Astrocyte (in vitro differentiated cells and primary cell): ENCODE data around the gene CNFN. TPM values are rescaled to one million over a fixed set of nuclear protein-coding genes. Genes with fewer than 3 reads are reported as not detected.

Source experiments
- DNase-seq: peaks from one replicate; pipeline ENCODE4 v3.0.0-alpha.2; 2010; ENCODE audit warnings: low read depth
- FAIRE-seq: peaks from 2 replicates; lab custom pipeline; 2011; peaks lifted over from hg19 to GRCh38; lab: Jason Lieb, UNC
- H2AFZ ChIP-seq: 2 replicates; pipeline ENCODE4 v1.6.0; 2012; ENCODE audit warnings: low read depth, low read length, inconsistent platforms
- H3K27ac ChIP-seq: 2 replicates; pipeline ENCODE4 v1.5.1; 2011; ENCODE audit warnings: low read depth, low read length, inconsistent platforms
- H3K27me3 ChIP-seq: 2 replicates; pipeline ENCODE4 v1.6.0; 2011; ENCODE audit warnings: low read length, inconsistent platforms; ENCODE audit not compliant: insufficient read depth
- H3K36me3 ChIP-seq: 2 replicates; pipeline ENCODE4 v1.5.1; 2011; ENCODE audit warnings: low read length, inconsistent platforms; ENCODE audit not compliant: insufficient read depth
- H3K4me1 ChIP-seq: 2 replicates; pipeline ENCODE4 v1.5.1; 2011; ENCODE audit warnings: low read length, inconsistent platforms; ENCODE audit not compliant: insufficient read depth
- H3K4me2 ChIP-seq: 2 replicates; pipeline ENCODE4 v1.6.0; 2012; ENCODE audit warnings: low read length, inconsistent platforms
- H3K4me3 ChIP-seq: 2 replicates; pipeline ENCODE4 v1.5.1; 2011; ENCODE audit warnings: low read depth, mild to moderate bottlenecking, low read length, inconsistent platforms; ENCODE audit not compliant: insufficient read depth
- H3K79me2 ChIP-seq: 2 replicates; pipeline ENCODE4 v1.6.0; 2012; ENCODE audit warnings: mild to moderate bottlenecking, low read length, inconsistent platforms; ENCODE audit not compliant: insufficient read depth
- H3K9ac ChIP-seq: 2 replicates; pipeline ENCODE4 v1.6.0; 2012; ENCODE audit warnings: mild to moderate bottlenecking, low read length, inconsistent platforms
- H3K9me3 ChIP-seq: 2 replicates; pipeline ENCODE4 v1.5.1; 2012; ENCODE audit warnings: low read depth, mild to moderate bottlenecking, low read length, inconsistent platforms; ENCODE audit not compliant: insufficient read depth
- H4K20me1 ChIP-seq: 2 replicates; pipeline ENCODE4 v1.6.0; 2012; ENCODE audit warnings: low read length, inconsistent platforms; ENCODE audit not compliant: insufficient read depth
- H3K27ac Mint-ChIP-seq: one replicate; pipeline ENCODE4 v1.8.0; 2021; ENCODE audit warnings: mild to moderate bottlenecking, mixed read lengths; ENCODE audit not compliant: unreplicated experiment
- H3K27me3 Mint-ChIP-seq: one replicate; pipeline ENCODE4 v1.8.0; 2021; ENCODE audit warnings: low read depth, mixed read lengths; ENCODE audit not compliant: unreplicated experiment
- H3K36me3 Mint-ChIP-seq: one replicate; pipeline ENCODE4 v1.8.0; 2021; ENCODE audit warnings: low read depth, mixed read lengths; ENCODE audit not compliant: unreplicated experiment
- H3K4me1 Mint-ChIP-seq: one replicate; pipeline ENCODE4 v1.8.0; 2021; ENCODE audit warnings: low read depth, mixed read lengths; ENCODE audit not compliant: unreplicated experiment
- H3K4me3 Mint-ChIP-seq: one replicate; pipeline ENCODE4 v1.8.0; 2021; ENCODE audit warnings: mild to moderate bottlenecking, moderate library complexity, mixed read lengths; ENCODE audit not compliant: unreplicated experiment
- H3K9me3 Mint-ChIP-seq: one replicate; pipeline ENCODE4 v1.8.0; 2021; ENCODE audit warnings: mild to moderate bottlenecking, mixed read lengths; ENCODE audit not compliant: unreplicated experiment
- EZH2 ChIP-seq: IDR thresholded peaks from 2 replicates; pipeline ENCODE4 v1.6.1; 2012; ENCODE audit warnings: mild to moderate bottlenecking, low read length, inconsistent platforms; ENCODE audit not compliant: insufficient read depth
- total RNA-seq: library from RNA; stranded (reverse); gene quantifications from 2 replicates; pipeline ENCODE4 v1.2.1, GENCODE V29; 2021
- TF ChIP-seq, protein P1 (sequence below): IDR thresholded peaks from 2 replicates; pipeline ENCODE4 v1.5.1; 2011; ENCODE audit warnings: low read depth, mild to moderate bottlenecking, inconsistent platforms, low read length, moderate library complexity; ENCODE audit not compliant: insufficient read depth

The CNFN gene
- total RNA-seq, 1 donor from 2014 or later, result 0.61 TPM

- Histone ChIP-seq H3K79me2 (no peaks in the 10 kb centered on the region), H3K27me3 (peaks cover 12% of the 10 kb centered on the region), H3K9ac (peak overlapping the region; percentile 41), H2AFZ (peak overlapping the region; percentile 82), H3K36me3 (no peaks in the 10 kb centered on the region), H3K9me3 (no peaks in the 10 kb centered on the region), H3K4me1 (no peaks in the 10 kb centered on the region), H4K20me1 (no peaks in the 10 kb centered on the region), H3K4me2 (peak overlapping the region; percentile 84), H3K27ac (no peak overlapping the region), H3K4me3 (peak overlapping the region; percentile 47)
- FAIRE-seq (no peak), DNase-seq (peak; percentile 24)
- Mint-ChIP-seq H3K9me3 (peaks cover 2% of the 10 kb centered on the region), H3K36me3 (no peaks in the 10 kb centered on the region), H3K27ac (peak overlapping the region; percentile 62), H3K27me3 (peaks cover 32% of the 10 kb centered on the region), H3K4me1 (no peaks in the 10 kb centered on the region), H3K4me3 (peak overlapping the region; percentile 71)
- no peak for TF ChIP-seq EZH2
- TF ChIP-seq, protein P1, sequence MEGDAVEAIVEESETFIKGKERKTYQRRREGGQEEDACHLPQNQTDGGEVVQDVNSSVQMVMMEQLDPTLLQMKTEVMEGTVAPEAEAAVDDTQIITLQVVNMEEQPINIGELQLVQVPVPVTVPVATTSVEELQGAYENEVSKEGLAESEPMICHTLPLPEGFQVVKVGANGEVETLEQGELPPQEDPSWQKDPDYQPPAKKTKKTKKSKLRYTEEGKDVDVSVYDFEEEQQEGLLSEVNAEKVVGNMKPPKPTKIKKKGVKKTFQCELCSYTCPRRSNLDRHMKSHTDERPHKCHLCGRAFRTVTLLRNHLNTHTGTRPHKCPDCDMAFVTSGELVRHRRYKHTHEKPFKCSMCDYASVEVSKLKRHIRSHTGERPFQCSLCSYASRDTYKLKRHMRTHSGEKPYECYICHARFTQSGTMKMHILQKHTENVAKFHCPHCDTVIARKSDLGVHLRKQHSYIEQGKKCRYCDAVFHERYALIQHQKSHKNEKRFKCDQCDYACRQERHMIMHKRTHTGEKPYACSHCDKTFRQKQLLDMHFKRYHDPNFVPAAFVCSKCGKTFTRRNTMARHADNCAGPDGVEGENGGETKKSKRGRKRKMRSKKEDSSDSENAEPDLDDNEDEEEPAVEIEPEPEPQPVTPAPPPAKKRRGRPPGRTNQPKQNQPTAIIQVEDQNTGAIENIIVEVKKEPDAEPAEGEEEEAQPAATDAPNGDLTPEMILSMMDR, result no peak
These were observed 3.0 kb downstream of the CNFN start for GRCh38 chr19:42386974-42387707.

- Histone ChIP-seq H3K79me2 (no peaks in the 10 kb centered on the region), H3K9ac (no peak overlapping the region), H3K27ac (no peak overlapping the region), H3K4me3 (no peak overlapping the region), H3K4me2 (no peak overlapping the region), H2AFZ (no peak overlapping the region), H4K20me1 (no peaks in the 10 kb centered on the region), H3K4me1 (no peaks in the 10 kb centered on the region), H3K9me3 (no peaks in the 10 kb centered on the region), H3K27me3 (peaks cover 8% of the 10 kb centered on the region), H3K36me3 (no peaks in the 10 kb centered on the region)
- Mint-ChIP-seq H3K4me3 (no peak overlapping the region), H3K27me3 (peaks cover 20% of the 10 kb centered on the region), H3K4me1 (no peaks in the 10 kb centered on the region), H3K36me3 (peaks cover 10% of the 10 kb centered on the region), H3K27ac (no peak overlapping the region), H3K9me3 (no peaks in the 10 kb centered on the region)
- DNase-seq, result no peak
- TF ChIP-seq EZH2, result no peak
- TF ChIP-seq, protein P1, result no peak
- FAIRE-seq, result no peak
These were observed 9.9 kb downstream of the CNFN start for GRCh38 chr19:42380155-42380554.
